Stimulated activated memory B cell treated with anti-CD40 and anti-IgM and Interleukin-4, amounts not matched to agents 10 μg/mL and 1 μg/mL and 100 μg/mL, for 72 hours (primary cell): ENCODE measurements around the gene CLCN1.
A peak's percentile ranks its signal among the peaks of the same experiment; 100 is the strongest.
"Not testable (repeated sequence)": the region's sequence is repeated elsewhere in the genome, so short reads cannot be mapped to it uniquely, and the experiment has no call there.

ENCODE experiments used
- ATAC-seq: fragments of 150-1000 bp; cut with Tn5 transposase; 2 replicates; pipeline ENCODE4 v1.10.0; 2021
- H3K27ac Mint-ChIP-seq: one replicate; pipeline ENCODE4 v1.8.0; 2022; ENCODE audit warnings: mild to moderate bottlenecking, mixed read lengths
- H3K27me3 Mint-ChIP-seq: one replicate; pipeline ENCODE4 v1.8.0; 2022; ENCODE audit warnings: mixed read lengths
- H3K36me3 Mint-ChIP-seq: one replicate; pipeline ENCODE4 v1.8.0; 2022; ENCODE audit warnings: mixed read lengths
- H3K4me1 Mint-ChIP-seq: one replicate; pipeline ENCODE4 v1.8.0; 2022; ENCODE audit warnings: mixed read lengths
- H3K4me3 Mint-ChIP-seq: one replicate; pipeline ENCODE4 v1.8.0; 2022; ENCODE audit warnings: mild to moderate bottlenecking, moderate library complexity, mixed read lengths
- H3K9me3 Mint-ChIP-seq: one replicate; pipeline ENCODE4 v1.8.0; 2022; ENCODE audit warnings: mixed read lengths

The CLCN1 gene

GRCh38 chr7:143287935-143288826 is 27.7 kb upstream of the CLCN1 start, which contains the start of gene CASP2:
CASP2 (plus strand) TSS chr7:143288351; CDS start chr7:143288456, 105 bp downstream.
- H3K9me3 Mint-ChIP-seq = peaks cover 3% of the 10 kb centered on the region
- peak; percentile 97 for ATAC-seq
- H3K27me3 Mint-ChIP-seq = no peaks in the 10 kb centered on the region
- H3K4me3 Mint-ChIP-seq = peak within 1 kb of the TSS; percentile 95
- H3K27ac Mint-ChIP-seq = peak within 1 kb of the TSS; percentile 82
- peaks cover 15% of the 10 kb centered on the region for H3K36me3 Mint-ChIP-seq
- peaks cover 53% of the 10 kb centered on the region for H3K4me1 Mint-ChIP-seq

- Mint-ChIP-seq H3K4me3 (peak overlapping the region; percentile 95), H3K27ac (peak overlapping the region; percentile 82), H3K27me3 (no peaks in the 10 kb centered on the region), H3K9me3 (peaks cover 3% of the 10 kb centered on the region), H3K36me3 (peaks cover 21% of the 10 kb centered on the region), H3K4me1 (peaks cover 46% of the 10 kb centered on the region)
- ATAC-seq = no peak
Measured at GRCh38 chr7:143288836-143289235, 27.1 kb upstream of the CLCN1 start.

- Mint-ChIP-seq H3K4me3 (peak overlapping the region; percentile 95), H3K9me3 (peaks cover 3% of the 10 kb centered on the region), H3K36me3 (peaks cover 27% of the 10 kb centered on the region), H3K27me3 (no peaks in the 10 kb centered on the region), H3K27ac (peak overlapping the region; percentile 82), H3K4me1 (peaks cover 41% of the 10 kb centered on the region)
- no peak for ATAC-seq
Measured at GRCh38 chr7:143289421-143289820, 26.5 kb upstream of the CLCN1 start.

GRCh38 chr7:143289888-143290287 is 26.0 kb upstream of the CLCN1 start:
- H3K36me3 Mint-ChIP-seq = peaks cover 30% of the 10 kb centered on the region

GRCh38 chr7:143290293-143290692 is 25.6 kb upstream of the CLCN1 start:
- Mint-ChIP-seq H3K9me3 (peaks cover 3% of the 10 kb centered on the region), H3K36me3 (peaks cover 33% of the 10 kb centered on the region), H3K27ac (peak overlapping the region; percentile 82), H3K27me3 (no peaks in the 10 kb centered on the region), H3K4me3 (peak overlapping the region; percentile 95), H3K4me1 (peaks cover 38% of the 10 kb centered on the region)
- ATAC-seq = no peak

More at GRCh38 chr7:143289888-143290287, 26.0 kb upstream of the CLCN1 start:
- not testable (repeated sequence) for ATAC-seq, H3K9me3 Mint-ChIP-seq, H3K27me3 Mint-ChIP-seq
- H3K27ac Mint-ChIP-seq = peak overlapping the region; percentile 82
- H3K4me1 Mint-ChIP-seq = peaks cover 37% of the 10 kb centered on the region
- H3K4me3 Mint-ChIP-seq = peak overlapping the region; percentile 95

GRCh38 chr7:143292876-143293275 is 23.0 kb upstream of the CLCN1 start:
- Mint-ChIP-seq H3K27me3 (no peaks in the 10 kb centered on the region), H3K4me3 (no peak overlapping the region), H3K36me3 (peaks cover 46% of the 10 kb centered on the region), H3K9me3 (peaks cover under 1% of the 10 kb centered on the region), H3K4me1 (peaks cover 51% of the 10 kb centered on the region), H3K27ac (no peak overlapping the region)
- no peak for ATAC-seq

- no peaks in the 10 kb centered on the region for H3K27me3 Mint-ChIP-seq
- no peak for ATAC-seq
- no peaks in the 10 kb centered on the region for H3K9me3 Mint-ChIP-seq
- H3K4me3 Mint-ChIP-seq = no peak overlapping the region
- H3K4me1 Mint-ChIP-seq = peaks cover 43% of the 10 kb centered on the region
- peaks cover 65% of the 10 kb centered on the region for H3K36me3 Mint-ChIP-seq
- H3K27ac Mint-ChIP-seq = peak overlapping the region; percentile 36
Measured at GRCh38 chr7:143295870-143296269, 20.0 kb upstream of the CLCN1 start.

- H3K27me3 Mint-ChIP-seq = no peaks in the 10 kb centered on the region
- H3K4me1 Mint-ChIP-seq = peaks cover 41% of the 10 kb centered on the region
- no peak for ATAC-seq
- H3K27ac Mint-ChIP-seq = peak overlapping the region; percentile 36
- H3K36me3 Mint-ChIP-seq = peaks cover 66% of the 10 kb centered on the region
- no peaks in the 10 kb centered on the region for H3K9me3 Mint-ChIP-seq
- no peak overlapping the region for H3K4me3 Mint-ChIP-seq
Measured at GRCh38 chr7:143296686-143297085, 19.2 kb upstream of the CLCN1 start.

- peaks cover 67% of the 10 kb centered on the region for H3K36me3 Mint-ChIP-seq
- H3K4me1 Mint-ChIP-seq = peaks cover 41% of the 10 kb centered on the region
- no peaks in the 10 kb centered on the region for H3K9me3 Mint-ChIP-seq
- H3K4me3 Mint-ChIP-seq = no peak overlapping the region
- no peaks in the 10 kb centered on the region for H3K27me3 Mint-ChIP-seq
- H3K27ac Mint-ChIP-seq = peak overlapping the region; percentile 4
- ATAC-seq = no peak
Measured at GRCh38 chr7:143299346-143299745, 16.6 kb upstream of the CLCN1 start.

GRCh38 chr7:143299840-143300239 is 16.1 kb upstream of the CLCN1 start:
- Mint-ChIP-seq H3K9me3 (no peaks in the 10 kb centered on the region), H3K36me3 (peaks cover 68% of the 10 kb centered on the region), H3K27ac (peak overlapping the region; percentile 4), H3K4me3 (no peak overlapping the region), H3K4me1 (peaks cover 41% of the 10 kb centered on the region), H3K27me3 (no peaks in the 10 kb centered on the region)
- ATAC-seq = peak; percentile 66

GRCh38 chr7:143300959-143301935 is 14.7 kb upstream of the CLCN1 start:
- no peaks in the 10 kb centered on the region for H3K9me3 Mint-ChIP-seq
- no peak overlapping the region for H3K4me3 Mint-ChIP-seq
- peaks cover 43% of the 10 kb centered on the region for H3K4me1 Mint-ChIP-seq
- no peaks in the 10 kb centered on the region for H3K27me3 Mint-ChIP-seq
- H3K27ac Mint-ChIP-seq = peak overlapping the region; percentile 48
- no peak for ATAC-seq
- peaks cover 70% of the 10 kb centered on the region for H3K36me3 Mint-ChIP-seq

- no peak overlapping the region for H3K27ac Mint-ChIP-seq
- H3K36me3 Mint-ChIP-seq = peaks cover 90% of the 10 kb centered on the region
- H3K4me3 Mint-ChIP-seq = no peak overlapping the region
- ATAC-seq = no peak
- peaks cover 35% of the 10 kb centered on the region for H3K4me1 Mint-ChIP-seq
- H3K9me3 Mint-ChIP-seq = no peaks in the 10 kb centered on the region
- no peaks in the 10 kb centered on the region for H3K27me3 Mint-ChIP-seq
Measured at GRCh38 chr7:143303733-143304132, 12.2 kb upstream of the CLCN1 start.

- H3K9me3 Mint-ChIP-seq = no peaks in the 10 kb centered on the region
- H3K27me3 Mint-ChIP-seq = no peaks in the 10 kb centered on the region
- H3K27ac Mint-ChIP-seq = peak overlapping the region; percentile 4
- no peak for ATAC-seq
- H3K4me3 Mint-ChIP-seq = no peak overlapping the region
- H3K36me3 Mint-ChIP-seq = peaks cover 89% of the 10 kb centered on the region
- peaks cover 29% of the 10 kb centered on the region for H3K4me1 Mint-ChIP-seq
Measured at GRCh38 chr7:143304938-143305337, 11.0 kb upstream of the CLCN1 start.

GRCh38 chr7:143305423-143306070 is 10.4 kb upstream of the CLCN1 start:
- Mint-ChIP-seq H3K4me1 (peaks cover 29% of the 10 kb centered on the region), H3K27ac (peak overlapping the region; percentile 4), H3K36me3 (peaks cover 89% of the 10 kb centered on the region), H3K4me3 (no peak overlapping the region), H3K27me3 (no peaks in the 10 kb centered on the region), H3K9me3 (no peaks in the 10 kb centered on the region)
- ATAC-seq = peak; percentile 59

- H3K9me3 Mint-ChIP-seq = no peaks in the 10 kb centered on the region
- H3K4me3 Mint-ChIP-seq = no peak overlapping the region
- ATAC-seq = no peak
- H3K4me1 Mint-ChIP-seq = peaks cover 23% of the 10 kb centered on the region
- no peaks in the 10 kb centered on the region for H3K27me3 Mint-ChIP-seq
- peaks cover 65% of the 10 kb centered on the region for H3K36me3 Mint-ChIP-seq
- H3K27ac Mint-ChIP-seq = no peak overlapping the region
Measured at GRCh38 chr7:143308632-143309031, 7.3 kb upstream of the CLCN1 start.
